Measurements from ENCODE around the gene SHH. TPM values are rescaled to one million over a fixed set of nuclear protein-coding genes. Genes with fewer than 3 reads are reported as not detected.

SHH gene
- total RNA-seq, 3 donors from 2014 or later (not counting 1 experiment from before 2014, with no cell fraction given) = not detected

DNA sequence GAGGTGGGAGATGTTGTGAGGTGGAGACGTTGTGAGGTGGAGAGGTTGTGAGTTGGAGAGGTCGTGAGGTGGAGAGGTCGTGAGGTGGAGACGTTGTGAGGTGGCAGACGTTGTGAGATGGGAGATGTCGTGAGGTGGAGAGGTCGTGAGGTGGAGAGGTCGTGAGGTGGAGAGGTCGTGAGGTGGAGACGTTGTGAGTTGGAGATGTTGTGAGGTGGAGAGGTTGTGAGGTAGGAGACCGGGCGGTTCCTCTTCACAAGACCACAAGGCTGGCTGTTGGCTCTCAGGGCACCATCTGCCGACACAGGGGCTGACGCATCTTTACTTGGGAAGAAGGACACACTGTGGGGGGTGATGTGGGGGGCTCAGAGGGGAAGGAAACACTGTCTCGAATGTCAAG lies 34.7 kb upstream of the SHH start:
- DNase-seq (no peak), ATAC-seq (no peak)
- H3K36me3 ChIP-seq (ENCODE audit: control insufficient read depth, insufficient read depth, low read length) = no peaks in the 10 kb centered on the region
- TF ChIP-seq, protein P1, sequence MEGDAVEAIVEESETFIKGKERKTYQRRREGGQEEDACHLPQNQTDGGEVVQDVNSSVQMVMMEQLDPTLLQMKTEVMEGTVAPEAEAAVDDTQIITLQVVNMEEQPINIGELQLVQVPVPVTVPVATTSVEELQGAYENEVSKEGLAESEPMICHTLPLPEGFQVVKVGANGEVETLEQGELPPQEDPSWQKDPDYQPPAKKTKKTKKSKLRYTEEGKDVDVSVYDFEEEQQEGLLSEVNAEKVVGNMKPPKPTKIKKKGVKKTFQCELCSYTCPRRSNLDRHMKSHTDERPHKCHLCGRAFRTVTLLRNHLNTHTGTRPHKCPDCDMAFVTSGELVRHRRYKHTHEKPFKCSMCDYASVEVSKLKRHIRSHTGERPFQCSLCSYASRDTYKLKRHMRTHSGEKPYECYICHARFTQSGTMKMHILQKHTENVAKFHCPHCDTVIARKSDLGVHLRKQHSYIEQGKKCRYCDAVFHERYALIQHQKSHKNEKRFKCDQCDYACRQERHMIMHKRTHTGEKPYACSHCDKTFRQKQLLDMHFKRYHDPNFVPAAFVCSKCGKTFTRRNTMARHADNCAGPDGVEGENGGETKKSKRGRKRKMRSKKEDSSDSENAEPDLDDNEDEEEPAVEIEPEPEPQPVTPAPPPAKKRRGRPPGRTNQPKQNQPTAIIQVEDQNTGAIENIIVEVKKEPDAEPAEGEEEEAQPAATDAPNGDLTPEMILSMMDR (IDR thresholded peaks at IDR 0.05) = no peak
- 78% methylated on average over 15 of the region's 15 CpGs for WGBS (ENCODE audit: insufficient coverage)
- H3K27ac ChIP-seq (ENCODE audit: low read length) = no peak overlapping the region
- no peaks in the 10 kb centered on the region for H3K4me1 Mint-ChIP-seq
- intact Hi-C loops (cut with micrococcal nuclease) = no loop called here
- no peaks in the 10 kb centered on the region for H3K36me3 Mint-ChIP-seq
- no peak overlapping the region for H3K4me3 Mint-ChIP-seq
- no peaks in the 10 kb centered on the region for H3K9me3 ChIP-seq (ENCODE audit: control insufficient read depth, insufficient read depth, low read length)
- H3K4me1 ChIP-seq (ENCODE audit: control insufficient read depth, insufficient read depth, low read length) = no peaks in the 10 kb centered on the region
- H3K27ac Mint-ChIP-seq = no peak overlapping the region
- no peaks in the 10 kb centered on the region for H3K27me3 Mint-ChIP-seq (ENCODE audit: low read depth in 2 of 2)
- no peaks in the 10 kb centered on the region for H3K9me3 Mint-ChIP-seq
- H3K4me3 ChIP-seq (ENCODE audit: low read length) = no peak overlapping the region
- no peaks in the 10 kb centered on the region for H3K27me3 ChIP-seq (ENCODE audit: control insufficient read depth, insufficient read depth, low read length)

DNA sequence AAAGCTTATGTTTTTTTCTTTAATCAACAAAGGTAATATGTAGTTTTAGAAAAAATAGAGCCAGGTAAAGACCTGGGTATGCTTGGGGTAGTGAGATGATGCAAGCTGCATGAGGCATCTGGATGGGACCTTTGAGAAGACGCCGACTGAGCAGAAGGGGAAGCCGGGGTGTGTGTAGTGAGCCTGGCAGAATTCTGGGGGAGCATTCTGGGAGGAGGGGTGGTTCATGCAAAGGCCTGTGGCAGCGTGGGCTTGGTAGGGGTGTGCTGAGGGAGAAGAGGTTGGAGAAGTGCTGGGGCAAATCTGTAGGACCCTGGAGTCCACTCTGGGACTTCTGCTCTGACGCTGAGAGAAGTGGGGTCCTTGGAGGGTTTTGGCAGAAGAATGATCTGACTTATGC lies 33.9 kb upstream of the SHH start:
- intact Hi-C loops (cut with micrococcal nuclease) = no loop called here
- Histone ChIP-seq H3K9me3 (ENCODE audit: control insufficient read depth, insufficient read depth, low read length) (no peaks in the 10 kb centered on the region), H3K4me3 (ENCODE audit: low read length) (no peak overlapping the region), H3K27ac (ENCODE audit: low read length) (no peak overlapping the region), H3K27me3 (ENCODE audit: control insufficient read depth, insufficient read depth, low read length) (no peaks in the 10 kb centered on the region), H3K36me3 (ENCODE audit: control insufficient read depth, insufficient read depth, low read length) (no peaks in the 10 kb centered on the region), H3K4me1 (ENCODE audit: control insufficient read depth, insufficient read depth, low read length) (no peaks in the 10 kb centered on the region)
- Mint-ChIP-seq H3K9me3 (no peaks in the 10 kb centered on the region), H3K27ac (no peak overlapping the region), H3K27me3 (ENCODE audit: low read depth in 2 of 2) (no peaks in the 10 kb centered on the region), H3K4me1 (no peaks in the 10 kb centered on the region), H3K4me3 (no peak overlapping the region), H3K36me3 (no peaks in the 10 kb centered on the region)
- ATAC-seq (no peak), DNase-seq (no peak)
- 88% methylated on average over 5 of the region's 5 CpGs for WGBS (ENCODE audit: insufficient coverage)
- TF ChIP-seq, protein P1 (IDR thresholded peaks at IDR 0.05) = no peak

DNA sequence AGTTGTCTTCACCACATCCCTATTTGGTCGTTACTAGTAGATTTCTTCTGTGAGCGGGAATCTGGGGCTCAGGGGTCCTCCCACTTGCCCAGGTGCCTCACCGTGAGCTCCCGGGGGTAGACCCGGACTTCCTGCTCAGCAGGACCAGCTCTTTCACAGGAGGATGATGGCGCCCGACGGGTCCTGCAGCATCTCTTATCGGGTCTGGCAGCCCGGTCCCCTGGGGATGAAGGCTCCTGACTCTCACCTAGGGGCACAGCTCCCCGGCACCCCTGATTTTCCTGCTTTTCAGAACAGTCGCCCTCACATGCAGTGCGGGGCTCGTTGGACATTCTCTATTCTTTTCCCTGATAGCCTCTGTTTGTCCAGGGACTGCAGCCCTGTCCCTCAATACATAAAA lies 33.0 kb upstream of the SHH start:
- Mint-ChIP-seq H3K27ac (no peak overlapping the region), H3K4me3 (no peak overlapping the region), H3K9me3 (no peaks in the 10 kb centered on the region), H3K4me1 (no peaks in the 10 kb centered on the region), H3K27me3 (ENCODE audit: low read depth in 2 of 2) (no peaks in the 10 kb centered on the region), H3K36me3 (no peaks in the 10 kb centered on the region)
- no peak overlapping the region for H3K4me3 ChIP-seq (ENCODE audit: low read length)
- no peaks in the 10 kb centered on the region for H3K27me3 ChIP-seq (ENCODE audit: control insufficient read depth, insufficient read depth, low read length)
- ATAC-seq = no peak
- WGBS (ENCODE audit: insufficient coverage) = 83% methylated on average over 14 of the region's 14 CpGs
- no peaks in the 10 kb centered on the region for H3K9me3 ChIP-seq (ENCODE audit: control insufficient read depth, insufficient read depth, low read length)
- no peak for DNase-seq
- intact Hi-C loops (cut with micrococcal nuclease) = no loop called here
- no peaks in the 10 kb centered on the region for H3K36me3 ChIP-seq (ENCODE audit: control insufficient read depth, insufficient read depth, low read length)
- H3K27ac ChIP-seq (ENCODE audit: low read length) = no peak overlapping the region
- no peaks in the 10 kb centered on the region for H3K4me1 ChIP-seq (ENCODE audit: control insufficient read depth, insufficient read depth, low read length)
- TF ChIP-seq, protein P1 (IDR thresholded peaks at IDR 0.05) = no peak

DNA sequence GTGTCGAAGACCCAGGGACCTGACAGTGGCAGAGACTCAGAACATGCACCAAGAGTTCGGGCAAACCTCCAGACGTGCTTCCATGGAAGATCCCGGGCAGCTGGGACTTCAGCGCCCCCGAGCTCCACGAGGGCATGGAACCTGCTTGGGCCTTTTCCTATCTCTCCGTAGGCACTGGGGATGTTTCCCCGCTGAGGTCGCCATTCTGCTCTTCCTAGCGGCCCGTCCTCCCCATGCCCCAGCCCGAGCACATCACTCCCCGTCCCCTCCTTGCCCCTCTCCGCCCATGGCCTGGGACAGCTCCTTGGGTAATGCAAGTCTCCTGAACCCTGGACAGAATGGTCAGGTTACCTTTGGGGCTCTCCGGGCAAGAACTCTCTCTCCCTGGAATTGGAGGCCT lies 32.3 kb upstream of the SHH start:
- Mint-ChIP-seq H3K4me1 (no peaks in the 10 kb centered on the region), H3K36me3 (no peaks in the 10 kb centered on the region), H3K9me3 (no peaks in the 10 kb centered on the region), H3K27me3 (ENCODE audit: low read depth in 2 of 2) (no peaks in the 10 kb centered on the region), H3K27ac (no peak overlapping the region), H3K4me3 (no peak overlapping the region)
- Histone ChIP-seq H3K27ac (ENCODE audit: low read length) (no peak overlapping the region), H3K4me3 (ENCODE audit: low read length) (no peak overlapping the region), H3K36me3 (ENCODE audit: control insufficient read depth, insufficient read depth, low read length) (no peaks in the 10 kb centered on the region), H3K4me1 (ENCODE audit: control insufficient read depth, insufficient read depth, low read length) (no peaks in the 10 kb centered on the region), H3K27me3 (ENCODE audit: control insufficient read depth, insufficient read depth, low read length) (no peaks in the 10 kb centered on the region), H3K9me3 (ENCODE audit: control insufficient read depth, insufficient read depth, low read length) (no peaks in the 10 kb centered on the region)
- TF ChIP-seq, protein P1 (IDR thresholded peaks at IDR 0.05) = no peak
- ATAC-seq (no peak), DNase-seq (no peak)
- intact Hi-C loops (cut with micrococcal nuclease) = no loop called here
- 89% methylated on average over 16 of the region's 16 CpGs for WGBS (ENCODE audit: insufficient coverage)

Measured in natural killer cell (primary cell).